GM12801 (cell line): ENCODE measurements around the gene ACVR1B.

Experiments used
- TF ChIP-seq, protein P1 (sequence below): IDR thresholded peaks from one replicate; pipeline ENCODE4 v1.5.1; 2011; ENCODE audit warnings: control low read depth; ENCODE audit not compliant: insufficient read length; ENCODE audit errors: extremely low read depth

ACVR1B gene

DNA sequence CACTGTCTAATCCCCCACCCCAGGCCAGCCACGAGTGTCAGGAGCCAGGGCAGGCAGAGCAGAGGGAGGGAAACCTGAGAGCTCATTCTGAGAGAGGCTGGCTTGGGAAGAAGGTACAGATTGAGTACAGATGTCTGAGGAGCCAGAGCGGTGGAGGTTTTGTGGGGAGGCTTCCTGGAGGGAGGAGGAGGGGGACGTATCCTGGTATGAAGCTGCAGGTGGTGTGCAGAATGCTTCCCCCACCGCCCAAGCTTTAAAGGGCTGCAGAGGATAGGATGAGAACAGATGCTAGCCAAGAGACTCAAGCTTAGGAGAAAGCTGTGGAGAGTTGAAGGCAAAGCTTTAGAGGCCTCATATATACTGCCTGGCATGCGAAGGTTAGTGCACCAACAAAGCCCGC, 52.1 kb downstream of the ACVR1B start:
- TF ChIP-seq, protein P1, sequence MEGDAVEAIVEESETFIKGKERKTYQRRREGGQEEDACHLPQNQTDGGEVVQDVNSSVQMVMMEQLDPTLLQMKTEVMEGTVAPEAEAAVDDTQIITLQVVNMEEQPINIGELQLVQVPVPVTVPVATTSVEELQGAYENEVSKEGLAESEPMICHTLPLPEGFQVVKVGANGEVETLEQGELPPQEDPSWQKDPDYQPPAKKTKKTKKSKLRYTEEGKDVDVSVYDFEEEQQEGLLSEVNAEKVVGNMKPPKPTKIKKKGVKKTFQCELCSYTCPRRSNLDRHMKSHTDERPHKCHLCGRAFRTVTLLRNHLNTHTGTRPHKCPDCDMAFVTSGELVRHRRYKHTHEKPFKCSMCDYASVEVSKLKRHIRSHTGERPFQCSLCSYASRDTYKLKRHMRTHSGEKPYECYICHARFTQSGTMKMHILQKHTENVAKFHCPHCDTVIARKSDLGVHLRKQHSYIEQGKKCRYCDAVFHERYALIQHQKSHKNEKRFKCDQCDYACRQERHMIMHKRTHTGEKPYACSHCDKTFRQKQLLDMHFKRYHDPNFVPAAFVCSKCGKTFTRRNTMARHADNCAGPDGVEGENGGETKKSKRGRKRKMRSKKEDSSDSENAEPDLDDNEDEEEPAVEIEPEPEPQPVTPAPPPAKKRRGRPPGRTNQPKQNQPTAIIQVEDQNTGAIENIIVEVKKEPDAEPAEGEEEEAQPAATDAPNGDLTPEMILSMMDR: no peak

DNA sequence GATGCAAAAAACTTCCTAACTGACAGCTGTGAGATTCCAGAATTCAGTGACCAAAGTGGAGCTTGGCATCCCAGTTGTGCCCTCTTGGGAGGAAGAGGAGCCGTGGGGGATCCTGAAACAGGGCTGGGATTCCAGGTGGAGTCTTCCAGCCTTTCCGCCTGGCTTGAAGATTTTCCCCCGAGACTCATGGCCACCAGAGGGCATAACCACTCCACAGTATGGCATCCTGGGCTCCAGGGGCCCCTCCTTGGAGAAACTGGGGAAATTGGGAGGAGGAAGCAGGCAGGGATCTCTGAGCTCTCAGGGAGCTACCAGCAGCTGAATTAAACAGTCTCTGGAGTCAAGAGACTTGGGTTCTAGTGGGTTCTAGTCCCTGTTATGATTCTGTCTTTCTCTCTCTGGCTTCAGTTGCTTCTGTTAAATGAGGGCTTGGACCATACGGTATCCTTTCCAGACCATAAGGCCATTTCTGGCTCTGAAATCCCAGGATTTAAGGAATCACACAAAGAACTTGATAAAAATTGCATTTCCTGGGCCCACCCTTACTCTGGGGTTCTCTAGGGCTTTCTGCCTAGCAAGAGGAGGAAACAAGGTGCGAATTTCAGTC, 52.6 kb downstream of the ACVR1B start:
- TF ChIP-seq, protein P1: no peak

DNA sequence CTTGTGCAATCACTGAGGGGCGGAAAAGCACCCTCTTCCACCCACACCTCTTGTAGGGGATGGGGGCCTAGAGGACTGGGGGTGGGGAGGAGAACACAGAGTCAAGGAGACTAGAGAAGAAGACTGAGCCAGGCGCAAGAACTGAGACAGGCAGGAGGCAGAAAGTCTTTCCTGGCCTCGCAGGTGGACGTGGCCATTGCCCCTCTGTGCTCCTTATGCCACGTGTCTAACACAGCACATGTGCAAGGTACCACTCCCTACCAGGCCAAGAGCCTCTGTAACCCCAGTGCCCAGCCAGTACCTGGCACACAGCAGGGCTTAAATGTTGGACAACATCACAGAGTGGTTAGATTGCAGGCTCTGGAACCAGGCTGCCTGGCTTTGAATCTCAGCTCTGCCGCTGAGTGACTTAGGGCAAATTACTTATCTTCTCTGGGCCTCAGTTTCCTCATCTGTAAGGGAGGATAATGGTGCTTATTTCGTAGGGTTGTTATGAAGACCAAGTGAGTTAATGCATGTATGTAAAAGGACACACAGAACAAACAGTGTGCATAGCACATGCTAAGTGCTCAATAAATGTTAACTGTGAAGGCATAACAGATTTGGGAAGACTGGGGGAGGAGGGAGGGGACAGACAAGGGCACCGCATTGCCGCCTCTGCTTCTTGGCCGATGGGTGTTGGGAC, 53.9 kb downstream of the ACVR1B start:
- TF ChIP-seq, protein P1: no peak

DNA sequence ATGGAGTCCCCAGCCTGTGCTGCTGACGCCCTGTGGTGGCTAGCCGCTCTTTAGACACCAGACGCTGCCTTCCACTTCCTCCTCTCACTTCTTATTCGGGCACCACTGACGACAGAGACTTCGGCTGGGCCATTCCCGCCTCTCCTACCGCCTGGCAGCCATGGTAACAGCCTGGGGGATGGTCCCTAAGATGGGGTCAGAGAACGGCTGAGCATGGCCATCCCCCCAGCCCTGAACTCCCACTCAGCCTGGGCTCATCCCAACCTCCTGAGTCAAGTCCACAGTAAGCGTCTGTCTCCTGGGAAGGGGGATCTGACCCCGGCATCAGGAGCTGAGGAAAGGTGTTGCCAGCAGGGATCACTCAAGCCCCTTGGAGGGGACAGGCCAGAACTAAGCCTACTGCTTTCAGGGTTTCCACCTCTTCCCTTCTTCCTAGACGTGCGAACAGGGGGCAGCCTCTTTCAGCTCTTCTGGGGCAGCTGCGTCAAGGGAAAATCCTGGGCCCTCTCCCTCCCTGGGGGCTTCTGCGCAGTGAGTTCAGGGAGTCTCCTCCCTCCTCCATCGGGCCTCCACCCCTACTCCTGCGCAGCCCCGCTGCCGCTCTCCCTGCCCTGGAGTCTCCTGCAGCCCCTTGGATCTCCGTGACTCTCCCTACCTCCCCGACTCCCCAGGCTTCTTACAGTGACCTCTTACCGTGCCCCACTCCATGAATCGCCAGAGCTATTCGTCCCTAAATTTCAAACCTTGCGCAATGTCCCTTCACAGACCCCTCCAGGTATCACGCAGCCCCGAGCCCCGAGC, 54.6 kb downstream of the ACVR1B start:
- TF ChIP-seq, protein P1: no peak

DNA sequence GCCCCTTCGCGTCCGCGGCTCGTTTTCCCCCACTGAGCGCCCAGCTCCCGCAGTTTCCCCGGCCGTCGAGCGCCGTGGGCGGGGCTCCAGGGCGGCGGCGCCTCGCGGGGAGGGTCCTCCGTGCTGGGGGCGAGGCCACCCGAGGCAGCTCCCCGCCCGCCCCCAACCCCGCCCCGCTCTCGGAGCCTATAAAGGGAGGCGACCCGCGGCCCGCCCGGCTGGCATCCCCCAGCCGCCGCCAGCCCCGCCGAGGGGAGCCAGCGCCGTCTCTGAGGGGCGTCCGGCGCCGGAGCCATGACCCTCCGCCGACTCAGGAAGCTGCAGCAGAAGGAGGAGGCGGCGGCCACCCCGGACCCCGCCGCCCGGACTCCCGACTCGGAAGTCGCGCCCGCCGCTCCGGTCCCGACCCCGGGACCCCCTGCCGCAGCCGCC, 55.2 kb downstream of the ACVR1B start, which contains the start of gene TAMALIN:
Gene TAMALIN (plus strand): TSS at position 221 of the 432 bp plus-strand sequence. CDS start 74 bp downstream, at position 295.
- TF ChIP-seq, protein P1: no peak

DNA sequence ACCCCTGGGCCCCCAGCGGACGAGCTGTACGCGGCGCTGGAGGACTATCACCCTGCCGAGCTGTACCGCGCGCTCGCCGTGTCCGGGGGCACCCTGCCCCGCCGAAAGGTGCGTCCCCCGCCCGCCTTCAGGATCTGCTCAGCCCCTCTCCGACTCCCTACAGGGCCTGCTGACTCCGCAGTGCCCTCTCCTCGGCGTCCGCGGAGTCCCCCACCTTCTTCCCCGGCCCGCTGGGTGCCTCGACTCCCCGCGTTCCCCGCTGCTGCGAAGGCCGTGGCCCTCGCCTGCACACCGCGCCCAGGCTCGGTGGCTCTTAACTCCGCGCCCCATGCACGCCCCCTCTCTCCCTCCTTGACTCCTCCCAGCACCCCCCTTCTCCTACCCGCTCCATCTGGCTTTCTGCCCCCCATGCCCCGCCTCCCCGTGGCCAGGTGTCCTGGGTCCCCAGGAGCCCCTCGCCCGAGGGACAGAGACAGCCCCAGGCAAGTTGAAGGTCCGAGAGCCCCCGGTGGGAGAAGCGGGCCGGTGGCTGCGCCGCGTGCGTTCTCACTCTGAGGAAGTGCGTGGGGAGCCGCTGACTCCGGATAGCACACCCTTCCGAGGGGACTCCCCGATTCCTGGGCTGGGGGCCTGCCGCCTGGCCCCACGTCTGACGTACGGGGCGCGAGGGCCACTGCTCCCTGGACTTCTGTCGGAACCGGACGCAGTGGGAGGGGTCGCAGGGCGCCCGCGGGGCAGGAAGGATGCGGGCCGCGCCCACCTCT, 55.8 kb downstream of the ACVR1B start:
- TF ChIP-seq, protein P1: no peak
